HAP-1 (cell line): Measurements from ENCODE around the gene MR1.

Experiments
- DNase-seq, 2 experiments: peaks; one replicate each; pipeline ENCODE4 v3.0.0-alpha.2; 2016 to 2020; ENCODE audit warnings: low spot score in 2 of 2
- H3K27me3 ChIP-seq: fragments of 250-450 bp; sonication (Bioruptor Pico); 2 replicates; pipeline ENCODE4 v1.5.1; 2020; ENCODE audit warnings: low read depth, mild to moderate bottlenecking, moderate library complexity
- H3K36me3 ChIP-seq: fragments of 250-450 bp; sonication (Bioruptor Pico); replicated peaks from 2 replicates; pipeline ENCODE4 v1.5.1; 2020; ENCODE audit warnings: mild to moderate bottlenecking
- H3K4me1 ChIP-seq: fragments of 250-450 bp; sonication (Bioruptor Pico); 2 replicates; pipeline ENCODE4 v1.5.1; 2020; ENCODE audit warnings: mild to moderate bottlenecking
- H3K4me3 ChIP-seq: fragments of 250-450 bp; sonication (Bioruptor Pico); 2 replicates; pipeline ENCODE4 v1.5.1; 2020; ENCODE audit warnings: mild to moderate bottlenecking, moderate library complexity
- H3K9me3 ChIP-seq: fragments of 250-450 bp; sonication (Bioruptor Pico); 2 replicates; pipeline ENCODE4 v1.5.1; 2020; ENCODE audit warnings: mild to moderate bottlenecking, moderate library complexity
- in situ Hi-C: fragments of 300-500 bp; cut with MboI; formaldehyde crosslinking; loops from 3 replicates; pipeline ENCODE4 v1.14.3; 2020; ENCODE audit warnings: low sequenced_read_pairs, inconsistent platforms, mixed read lengths

The MR1 gene

GRCh38 chr1:181086926-181087325 lies 53.1 kb downstream of the MR1 start:
- no peaks in the 10 kb centered on the region; the same call in none of the 2 replicates for H3K36me3 ChIP-seq
- no peak for DNase-seq
- in situ Hi-C loops: no loop called here
- peaks cover 20% of the 10 kb centered on the region for H3K4me1 ChIP-seq
- H3K27me3 ChIP-seq: no peaks in the 10 kb centered on the region
- H3K9me3 ChIP-seq: no peaks in the 10 kb centered on the region
- H3K4me3 ChIP-seq: no peak overlapping the region

GRCh38 chr1:181087400-181087901 lies 53.7 kb downstream of the MR1 start:
- in situ Hi-C loops: no loop called here
- Histone ChIP-seq H3K9me3 (no peaks in the 10 kb centered on the region), H3K4me1 (peaks cover 23% of the 10 kb centered on the region), H3K4me3 (no peak overlapping the region), H3K27me3 (no peaks in the 10 kb centered on the region), H3K36me3 (no peaks in the 10 kb centered on the region; the same call in none of the 2 replicates)
- no peak for DNase-seq

DNA sequence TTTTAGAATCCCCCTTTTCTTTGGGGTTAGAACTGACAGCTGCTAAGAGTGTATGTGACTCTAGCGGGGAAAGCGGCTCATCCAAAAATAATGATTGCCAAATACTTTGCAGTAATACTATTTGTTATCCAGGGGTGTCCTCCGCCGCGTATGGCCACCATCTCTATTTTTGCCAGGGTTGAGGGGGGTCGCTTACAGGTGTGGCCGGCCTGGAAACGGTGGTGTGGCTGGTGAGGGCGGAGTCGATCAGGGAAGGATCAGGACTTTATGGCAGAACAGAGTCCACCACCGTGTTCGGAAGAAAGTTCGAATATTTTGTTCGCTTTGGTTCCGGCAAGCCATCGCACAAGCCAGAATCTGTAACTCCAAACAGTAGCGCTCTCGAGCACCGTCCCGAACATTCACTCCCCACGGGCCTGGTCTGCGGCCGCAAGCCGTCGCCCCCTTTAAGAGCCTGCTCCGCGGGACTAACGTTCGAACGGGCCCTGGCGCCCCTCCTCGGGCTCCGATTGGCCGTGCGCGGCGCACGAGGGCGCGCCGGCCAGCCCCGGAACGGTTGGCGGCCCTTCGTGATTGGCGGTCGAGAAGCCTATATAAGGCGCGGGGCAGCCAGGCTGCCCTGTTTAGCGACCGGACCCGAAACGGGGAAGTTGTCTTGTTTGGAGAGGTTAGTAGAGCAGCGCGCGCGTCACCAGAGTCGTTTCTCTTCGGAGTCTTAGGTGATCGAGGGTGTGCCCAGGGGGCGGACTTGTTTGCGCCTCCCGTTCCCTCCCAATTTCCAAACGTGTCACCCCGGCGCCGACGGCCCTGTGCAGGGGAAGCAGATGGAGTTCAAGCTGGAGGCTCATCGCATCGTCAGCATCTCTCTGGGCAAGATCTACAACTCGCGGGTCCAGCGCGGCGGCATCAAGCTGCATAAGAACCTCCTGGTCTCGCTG lies 54.6 kb downstream of the MR1 start, which contains the start of gene IER5:
IER5 (plus strand) TSS at position 622 of the 938 bp plus-strand sequence; CDS start at position 825, 203 bp downstream.
- in situ Hi-C loops: no loop called here
- no peaks in the 10 kb centered on the region for H3K9me3 ChIP-seq
- peak within 1 kb of the TSS; percentile 79 for H3K4me3 ChIP-seq
- peaks cover 23% of the 10 kb centered on the region for H3K4me1 ChIP-seq
- H3K36me3 ChIP-seq: no peaks in the 10 kb centered on the region; the same call in none of the 2 replicates
- DNase-seq: peak; percentile 91 to 96
- H3K27me3 ChIP-seq: no peaks in the 10 kb centered on the region

- H3K9me3 ChIP-seq: no peaks in the 10 kb centered on the region
- in situ Hi-C loops: no loop called here
- no peaks in the 10 kb centered on the region for H3K27me3 ChIP-seq
- H3K4me1 ChIP-seq: peaks cover 23% of the 10 kb centered on the region
- peak overlapping the region; percentile 79 for H3K4me3 ChIP-seq
- peak in 1 of 2 experiments; percentile 43 for DNase-seq
- no peaks in the 10 kb centered on the region; the same call in none of the 2 replicates for H3K36me3 ChIP-seq
Observed at GRCh38 chr1:181089017-181089675, 55.4 kb downstream of the MR1 start.

DNA sequence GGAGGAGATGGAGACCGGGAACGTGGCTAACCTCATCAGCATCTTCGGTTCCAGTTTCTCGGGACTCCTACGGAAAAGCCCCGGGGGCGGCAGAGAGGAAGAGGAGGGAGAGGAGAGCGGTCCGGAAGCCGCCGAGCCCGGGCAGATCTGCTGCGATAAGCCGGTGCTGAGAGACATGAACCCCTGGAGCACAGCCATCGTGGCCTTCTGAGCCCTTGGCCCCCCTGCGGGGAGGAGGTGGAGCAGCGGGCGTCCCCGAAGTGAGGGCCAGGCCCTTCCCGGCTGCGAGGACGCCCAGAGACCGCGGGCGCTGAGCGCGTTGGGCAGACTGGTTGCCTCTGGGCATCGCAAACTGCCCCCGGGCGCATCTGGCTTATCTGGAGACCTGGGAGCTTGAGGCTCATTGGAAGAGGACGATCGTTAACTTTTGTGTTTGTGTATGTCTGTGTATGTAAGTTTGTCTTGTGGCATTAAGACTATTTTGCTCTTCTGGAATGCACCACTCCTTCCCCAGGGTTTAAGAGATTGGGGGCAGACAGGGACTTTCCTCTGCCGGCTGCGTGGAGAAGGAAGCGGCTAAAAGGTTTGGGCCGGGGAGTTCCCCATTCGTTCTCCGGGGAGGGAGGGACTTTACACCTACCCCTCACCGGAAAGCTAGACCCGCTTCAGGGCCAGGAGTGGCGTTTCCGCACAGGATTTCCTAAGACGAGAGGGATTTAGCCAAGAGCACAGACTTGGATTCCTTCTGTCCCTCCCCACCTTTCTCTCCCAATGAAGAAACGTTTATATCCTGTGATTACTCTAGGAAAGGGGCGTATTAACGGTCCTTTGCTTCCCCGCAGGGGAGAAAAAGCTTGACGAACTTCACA lies 56.1 kb downstream of the MR1 start:
- in situ Hi-C loops: no loop called here
- Histone ChIP-seq H3K36me3 (no peaks in the 10 kb centered on the region; the same call in none of the 2 replicates), H3K27me3 (no peaks in the 10 kb centered on the region), H3K9me3 (no peaks in the 10 kb centered on the region), H3K4me1 (peaks cover 29% of the 10 kb centered on the region), H3K4me3 (peak overlapping the region; percentile 79)
- peak; percentile 61 to 73 for DNase-seq

- no peak for DNase-seq
- no peaks in the 10 kb centered on the region for H3K9me3 ChIP-seq
Observed at GRCh38 chr1:181090641-181091126, 56.9 kb downstream of the MR1 start.

DNA sequence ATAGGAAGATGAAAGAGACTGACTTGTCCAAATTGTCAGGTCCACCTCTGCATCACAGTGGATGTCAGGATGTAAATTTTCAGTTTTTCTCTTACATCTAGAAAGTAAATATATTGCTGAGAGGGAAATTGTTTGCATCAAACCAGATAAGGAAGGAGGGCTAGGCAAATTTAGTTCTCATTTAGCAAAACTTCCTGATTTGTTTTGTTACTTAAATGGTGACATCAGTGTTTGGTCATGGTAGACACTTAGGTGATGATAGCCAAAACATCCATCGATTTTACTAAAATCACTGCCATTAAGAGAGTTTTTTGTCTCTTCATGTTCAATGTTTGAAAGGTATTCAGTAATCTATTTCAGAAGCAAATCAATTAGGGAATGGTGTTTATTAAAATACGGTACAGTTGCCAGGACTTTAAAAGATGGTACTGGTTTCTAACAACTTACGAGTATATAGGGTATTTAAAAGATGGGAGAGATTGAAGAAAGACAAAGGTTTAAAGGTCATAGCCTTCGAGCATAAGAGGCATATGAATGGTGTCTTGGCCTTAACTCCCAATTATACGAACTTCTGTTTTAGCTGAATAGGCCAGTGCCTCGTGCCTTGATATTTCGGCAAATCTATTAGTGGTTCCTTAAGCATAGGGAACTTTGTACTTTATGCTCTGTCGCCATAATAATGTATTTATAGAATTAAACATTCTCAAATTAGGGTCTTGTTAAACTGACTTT lies 57.7 kb downstream of the MR1 start:
- peak overlapping the region; percentile 79 for H3K4me3 ChIP-seq
- H3K36me3 ChIP-seq: no peaks in the 10 kb centered on the region; the same call in none of the 2 replicates
- peaks cover 37% of the 10 kb centered on the region for H3K4me1 ChIP-seq
- no peaks in the 10 kb centered on the region for H3K9me3 ChIP-seq
- DNase-seq: no peak
- no peaks in the 10 kb centered on the region for H3K27me3 ChIP-seq
- in situ Hi-C loops: no loop called here

More at GRCh38 chr1:181090641-181091126, 56.9 kb downstream of the MR1 start:
- in situ Hi-C loops: no loop called here
- Histone ChIP-seq H3K27me3 (no peaks in the 10 kb centered on the region), H3K4me1 (peaks cover 31% of the 10 kb centered on the region), H3K36me3 (no peaks in the 10 kb centered on the region; the same call in none of the 2 replicates), H3K4me3 (peak overlapping the region; percentile 79)

DNA sequence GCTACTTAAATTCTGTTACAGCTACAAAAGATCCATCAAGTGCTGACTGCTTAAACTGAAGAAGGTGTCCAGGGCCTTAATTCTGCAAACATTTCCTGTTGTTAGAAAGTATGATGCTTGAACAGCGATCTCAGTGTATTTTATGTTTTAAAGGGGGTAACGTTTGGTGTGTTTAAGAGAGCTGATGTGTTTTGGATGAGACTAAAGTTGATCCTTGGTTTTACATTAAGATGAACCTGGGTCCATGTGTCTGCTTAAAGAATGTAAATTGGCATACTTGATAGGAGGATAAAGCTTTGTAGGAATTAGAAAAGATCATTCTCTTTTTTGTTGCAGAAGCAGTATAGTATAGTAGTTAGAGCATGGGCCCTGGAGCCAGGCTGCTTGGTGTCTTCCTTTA lies 58.3 kb downstream of the MR1 start:
- Histone ChIP-seq H3K27me3 (no peaks in the 10 kb centered on the region), H3K9me3 (no peaks in the 10 kb centered on the region), H3K36me3 (no peaks in the 10 kb centered on the region; the same call in none of the 2 replicates), H3K4me1 (peaks cover 37% of the 10 kb centered on the region), H3K4me3 (peak overlapping the region; percentile 79)
- in situ Hi-C loops: no loop called here
- DNase-seq: no peak

DNA sequence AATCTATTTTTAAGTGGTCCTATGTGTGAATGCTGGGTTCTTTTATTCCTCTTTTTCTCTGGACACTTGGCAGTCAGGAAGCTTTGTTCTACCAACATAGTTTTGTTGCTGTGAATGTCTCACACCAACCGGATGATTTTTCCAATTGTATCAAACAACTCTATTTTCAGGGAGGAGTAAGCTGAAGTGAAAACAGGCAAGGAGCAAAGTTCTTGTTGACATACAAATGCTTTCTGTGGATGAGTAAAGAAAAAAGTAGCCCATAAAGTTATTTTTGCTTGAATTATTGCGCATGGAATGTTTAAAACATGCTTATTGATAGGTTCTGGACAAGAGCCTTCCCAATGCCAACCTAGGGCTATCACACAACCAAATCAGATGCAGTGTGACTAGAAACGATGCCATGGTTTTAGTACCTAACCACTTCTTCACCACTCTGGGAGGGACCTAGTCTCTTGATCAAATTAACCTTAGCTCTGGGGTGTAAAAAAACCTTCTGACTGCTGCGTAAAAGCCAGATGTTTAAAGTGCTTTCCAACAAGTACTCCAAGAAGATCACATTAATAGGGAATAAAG lies 59.2 kb downstream of the MR1 start:
- in situ Hi-C loops: no loop called here
- H3K36me3 ChIP-seq: no peaks in the 10 kb centered on the region; the same call in none of the 2 replicates
- H3K27me3 ChIP-seq: no peaks in the 10 kb centered on the region
- DNase-seq: no peak
- H3K4me3 ChIP-seq: no peak overlapping the region
- H3K9me3 ChIP-seq: no peaks in the 10 kb centered on the region
- peaks cover 31% of the 10 kb centered on the region for H3K4me1 ChIP-seq

GRCh38 chr1:181094416-181095212 lies 60.8 kb downstream of the MR1 start:
- in situ Hi-C loops: no loop called here
- H3K36me3 ChIP-seq: no peaks in the 10 kb centered on the region; the same call in none of the 2 replicates
- H3K4me3 ChIP-seq: no peak overlapping the region
- peak; percentile 36 to 43 for DNase-seq
- H3K4me1 ChIP-seq: peaks cover 42% of the 10 kb centered on the region
- no peaks in the 10 kb centered on the region for H3K9me3 ChIP-seq
- no peaks in the 10 kb centered on the region for H3K27me3 ChIP-seq

DNA sequence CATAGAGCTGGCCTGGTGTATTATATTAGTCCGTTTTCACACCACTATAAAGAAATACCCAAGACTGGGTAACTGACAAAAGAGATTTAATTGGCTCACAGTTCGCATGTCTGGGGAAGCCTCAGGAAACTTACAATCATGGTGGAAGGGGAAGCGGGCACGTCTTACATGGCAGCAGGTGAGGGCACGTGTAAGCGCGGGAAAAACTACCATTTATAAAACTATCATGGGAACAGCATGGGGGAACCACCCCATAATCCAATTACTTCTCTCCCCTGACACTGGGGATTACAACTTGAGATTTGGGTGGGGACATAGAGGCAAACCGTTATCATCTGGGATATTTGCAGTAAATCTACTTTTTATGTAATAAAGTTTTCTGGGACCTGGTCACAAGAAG lies 61.5 kb downstream of the MR1 start:
- no peaks in the 10 kb centered on the region for H3K9me3 ChIP-seq
- H3K4me3 ChIP-seq: no peak overlapping the region
- H3K4me1 ChIP-seq: peaks cover 48% of the 10 kb centered on the region
- DNase-seq: no peak
- no peaks in the 10 kb centered on the region; the same call in 1 of the 2 replicates for H3K36me3 ChIP-seq
- in situ Hi-C loops: no loop called here
- no peaks in the 10 kb centered on the region for H3K27me3 ChIP-seq
